HG03457 (cell line): Measurements from ENCODE around the gene A1CF.
"Not testable (repeated sequence)": the region's sequence is repeated elsewhere in the genome, so short reads cannot be mapped to it uniquely, and the experiment has no call there.

Source experiments
- ATAC-seq: cut with Tn5 transposase; IDR thresholded peaks from one replicate; pipeline ENCODE4 v1.9.1; 2021; ENCODE audit warnings: moderate number of reproducible peaks; ENCODE audit not compliant: unreplicated experiment

A1CF gene, protein sequence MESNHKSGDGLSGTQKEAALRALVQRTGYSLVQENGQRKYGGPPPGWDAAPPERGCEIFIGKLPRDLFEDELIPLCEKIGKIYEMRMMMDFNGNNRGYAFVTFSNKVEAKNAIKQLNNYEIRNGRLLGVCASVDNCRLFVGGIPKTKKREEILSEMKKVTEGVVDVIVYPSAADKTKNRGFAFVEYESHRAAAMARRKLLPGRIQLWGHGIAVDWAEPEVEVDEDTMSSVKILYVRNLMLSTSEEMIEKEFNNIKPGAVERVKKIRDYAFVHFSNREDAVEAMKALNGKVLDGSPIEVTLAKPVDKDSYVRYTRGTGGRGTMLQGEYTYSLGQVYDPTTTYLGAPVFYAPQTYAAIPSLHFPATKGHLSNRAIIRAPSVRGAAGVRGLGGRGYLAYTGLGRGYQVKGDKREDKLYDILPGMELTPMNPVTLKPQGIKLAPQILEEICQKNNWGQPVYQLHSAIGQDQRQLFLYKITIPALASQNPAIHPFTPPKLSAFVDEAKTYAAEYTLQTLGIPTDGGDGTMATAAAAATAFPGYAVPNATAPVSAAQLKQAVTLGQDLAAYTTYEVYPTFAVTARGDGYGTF

DNA sequence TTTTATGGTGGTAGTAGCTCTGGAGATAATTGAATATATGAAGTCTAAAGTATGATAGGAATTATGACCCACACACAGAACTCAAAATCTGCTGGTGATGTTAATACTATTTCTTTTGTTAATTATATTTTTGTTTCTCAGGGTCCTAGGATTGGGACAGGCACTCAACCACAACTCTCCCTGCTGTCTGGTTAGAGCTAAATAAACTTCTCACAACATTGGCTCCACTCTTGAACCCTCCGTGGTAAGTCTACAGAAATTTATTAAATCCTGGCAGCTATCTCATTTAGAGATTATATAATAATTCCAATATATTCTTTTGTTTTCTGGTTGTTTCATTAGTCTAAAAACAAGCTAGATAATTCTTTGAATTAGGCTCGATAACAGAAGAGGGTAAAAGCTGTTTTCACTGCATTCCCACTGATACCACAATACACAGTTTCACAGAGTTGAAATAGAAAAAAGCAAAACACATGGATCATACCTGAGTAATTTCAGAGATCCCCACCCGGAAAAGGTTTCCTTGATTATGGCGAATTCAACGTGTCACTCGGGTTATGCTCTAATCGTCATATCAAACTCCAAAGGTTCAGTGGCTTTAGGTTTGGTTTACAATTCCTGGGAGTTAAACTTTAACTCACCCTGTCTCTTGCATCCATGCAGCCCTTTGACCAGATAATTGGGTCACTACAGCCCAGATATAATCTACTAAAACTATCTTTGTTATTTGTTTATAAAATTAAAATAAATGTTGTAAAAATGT, at the start of gene A1CF:
Gene A1CF, minus strand, starts transcription at position 531 of the 763 bp plus-strand sequence. CDS start 25,687 bp downstream, outside the sequence.
- ATAC-seq: no peak

DNA sequence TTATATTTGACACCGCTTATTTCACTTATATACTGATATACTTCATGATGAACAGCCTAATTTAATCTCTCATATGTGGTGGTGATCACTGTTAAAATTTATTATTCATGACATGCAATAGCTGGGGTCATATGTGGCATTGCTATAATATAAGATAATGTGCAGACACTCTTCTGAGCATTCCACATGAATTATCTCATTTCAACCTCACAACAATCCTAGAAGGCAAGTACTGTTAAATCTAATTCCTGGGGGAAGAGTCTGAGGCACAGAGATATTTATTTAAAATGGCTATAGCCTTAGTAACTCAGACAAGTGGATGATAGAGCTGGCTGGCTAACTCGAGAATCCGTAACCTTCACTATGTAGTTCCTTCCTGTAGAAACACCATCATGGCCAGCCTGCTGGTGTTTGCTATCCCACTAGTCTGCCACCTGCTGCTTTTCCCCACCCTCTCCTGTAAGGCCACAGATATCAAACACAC, 46.6 kb upstream of the A1CF start:
- ATAC-seq: no peak

DNA sequence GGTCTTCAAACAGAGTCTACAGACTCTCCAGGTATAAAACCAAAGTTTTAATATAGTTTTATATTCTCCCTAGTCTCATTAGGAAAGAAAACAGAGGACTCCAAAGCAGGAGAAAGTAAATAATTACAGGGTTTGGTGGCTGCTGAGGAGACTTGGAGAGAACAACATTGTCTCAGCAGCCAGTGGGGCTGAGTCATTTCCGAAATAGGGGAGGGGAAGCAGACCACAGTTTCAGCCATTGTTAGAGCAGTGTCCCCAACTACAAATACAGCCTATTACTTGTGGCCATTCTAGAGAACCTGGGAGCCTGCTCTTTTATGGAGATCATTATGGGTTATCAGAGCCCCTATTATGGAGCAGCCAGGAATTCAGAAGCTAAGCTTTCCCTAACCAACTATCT, 44.2 kb upstream of the A1CF start:
- no peak for ATAC-seq

DNA sequence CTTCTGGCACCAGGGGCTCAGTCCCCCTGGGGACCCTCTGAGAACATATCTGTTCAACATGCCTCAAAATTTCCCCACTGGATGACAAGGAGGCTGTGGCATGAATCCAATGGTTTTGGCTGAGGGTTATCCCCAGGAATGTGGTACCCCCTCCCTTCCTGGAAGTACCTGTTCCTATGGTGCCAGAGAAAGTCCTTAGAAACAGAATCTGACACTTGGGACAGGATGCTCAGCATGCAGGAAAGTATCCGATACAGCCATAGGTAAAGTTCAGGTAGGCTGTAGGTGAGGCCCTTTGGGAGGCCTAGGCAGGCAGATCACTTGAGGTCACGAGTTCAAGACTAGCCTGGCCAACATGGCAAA, 42.7 kb upstream of the A1CF start:
- no peak for ATAC-seq

DNA sequence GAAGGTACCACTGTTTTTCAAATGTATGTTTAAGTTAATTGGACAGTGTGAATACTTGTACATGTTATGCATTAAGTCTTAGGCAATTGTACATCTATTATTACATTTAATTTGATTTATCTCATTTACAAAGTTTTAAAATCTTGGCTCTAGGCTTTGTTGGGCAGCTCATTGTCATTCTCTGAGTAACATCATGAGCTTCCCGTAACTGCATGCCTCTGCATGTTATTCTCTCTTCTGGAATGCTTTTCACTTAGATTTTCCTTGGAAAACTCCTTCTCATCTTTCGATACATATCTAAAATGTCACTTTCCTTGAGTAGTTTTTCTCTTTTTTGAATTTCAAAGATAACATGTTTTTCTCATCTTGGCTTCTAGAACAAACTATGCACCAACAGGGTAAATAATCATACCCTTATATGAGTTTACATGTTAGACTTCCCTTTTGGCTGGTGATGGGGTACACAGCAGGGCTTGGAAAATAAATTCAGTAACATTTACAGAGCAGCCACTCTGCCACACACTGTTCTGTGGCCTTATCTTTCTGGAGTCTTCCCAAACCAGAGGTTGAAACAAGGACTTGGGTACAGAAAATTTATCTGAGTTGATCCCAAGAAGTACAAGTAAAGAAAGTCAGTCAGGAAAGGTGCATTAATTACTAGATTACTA, 42.2 kb upstream of the A1CF start:
- ATAC-seq: no peak

DNA sequence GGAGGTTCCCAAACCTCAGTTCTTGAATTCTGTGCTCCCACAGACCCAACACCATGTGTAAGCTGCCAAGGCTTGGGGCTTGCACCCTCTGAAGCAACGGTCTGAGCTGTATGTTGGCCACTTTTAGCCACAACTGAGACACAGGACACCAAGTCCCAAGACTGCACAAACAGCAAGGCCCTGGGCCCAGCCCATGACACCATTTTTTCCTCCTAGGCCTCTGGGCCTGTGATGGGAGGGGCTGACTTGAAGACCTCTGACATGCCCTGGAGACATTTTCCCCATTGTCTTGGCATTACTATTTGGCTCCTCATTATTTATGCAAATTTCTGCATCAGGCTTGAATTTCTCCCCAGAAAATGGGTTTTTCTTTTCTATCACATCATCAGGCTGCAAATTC, 38.0 kb upstream of the A1CF start:
- not testable (repeated sequence) for ATAC-seq

DNA sequence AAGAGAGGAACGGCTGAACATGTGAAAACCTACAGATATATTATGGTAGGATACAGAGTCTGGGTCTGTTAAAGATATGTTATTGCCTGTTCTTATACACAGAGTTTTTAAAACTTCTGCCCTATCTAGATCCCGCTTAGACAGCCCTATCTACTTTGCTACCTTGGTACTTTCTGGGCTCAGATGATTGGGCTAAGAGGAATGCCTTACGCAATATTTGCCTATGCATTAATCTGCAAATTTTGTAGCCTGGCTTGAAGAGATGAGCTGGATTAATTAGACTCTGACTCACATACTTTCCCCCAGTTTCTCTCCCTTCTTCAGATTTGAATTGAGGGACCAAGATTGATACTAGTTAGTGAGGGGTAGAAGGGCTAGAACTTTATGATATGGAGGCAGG, 33.6 kb upstream of the A1CF start:
- ATAC-seq: no peak

DNA sequence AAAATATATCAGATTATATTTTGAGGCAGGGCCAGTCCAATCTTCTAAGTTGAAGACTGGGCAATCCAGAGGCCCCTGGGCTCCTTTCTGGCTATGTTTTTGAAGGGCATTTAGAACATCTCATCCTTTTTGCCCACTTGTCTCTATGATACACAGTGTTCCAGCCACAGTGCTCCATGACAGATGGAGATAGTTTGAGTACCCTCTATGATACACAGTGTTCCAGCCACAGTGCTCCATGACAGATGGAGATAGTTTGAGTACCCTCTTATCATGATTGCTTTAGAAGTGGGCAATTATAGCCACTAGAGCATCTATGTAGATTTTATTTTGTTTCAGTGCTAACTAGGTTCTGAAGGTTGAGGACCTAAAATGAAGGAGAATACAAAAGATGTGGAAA, 33.1 kb upstream of the A1CF start:
- no peak for ATAC-seq

DNA sequence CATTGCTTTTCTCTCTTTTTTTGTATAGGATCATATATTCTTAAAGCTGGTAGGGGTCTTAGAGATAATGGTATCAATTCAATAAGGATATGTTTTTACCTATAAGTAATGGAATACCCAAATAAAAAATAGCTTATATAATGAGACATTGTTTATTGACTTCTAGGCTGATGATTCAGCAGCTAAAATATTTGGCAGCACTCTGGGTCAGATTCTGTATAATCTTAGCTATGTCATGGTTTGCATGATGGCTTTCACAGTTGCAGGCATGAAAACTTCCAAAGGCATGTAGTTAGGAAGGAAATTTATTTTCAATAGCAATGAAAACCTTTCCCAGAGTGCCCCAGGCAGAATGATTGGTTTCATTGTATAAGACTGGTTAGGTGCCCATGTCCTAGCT, 32.1 kb upstream of the A1CF start:
- no peak for ATAC-seq

DNA sequence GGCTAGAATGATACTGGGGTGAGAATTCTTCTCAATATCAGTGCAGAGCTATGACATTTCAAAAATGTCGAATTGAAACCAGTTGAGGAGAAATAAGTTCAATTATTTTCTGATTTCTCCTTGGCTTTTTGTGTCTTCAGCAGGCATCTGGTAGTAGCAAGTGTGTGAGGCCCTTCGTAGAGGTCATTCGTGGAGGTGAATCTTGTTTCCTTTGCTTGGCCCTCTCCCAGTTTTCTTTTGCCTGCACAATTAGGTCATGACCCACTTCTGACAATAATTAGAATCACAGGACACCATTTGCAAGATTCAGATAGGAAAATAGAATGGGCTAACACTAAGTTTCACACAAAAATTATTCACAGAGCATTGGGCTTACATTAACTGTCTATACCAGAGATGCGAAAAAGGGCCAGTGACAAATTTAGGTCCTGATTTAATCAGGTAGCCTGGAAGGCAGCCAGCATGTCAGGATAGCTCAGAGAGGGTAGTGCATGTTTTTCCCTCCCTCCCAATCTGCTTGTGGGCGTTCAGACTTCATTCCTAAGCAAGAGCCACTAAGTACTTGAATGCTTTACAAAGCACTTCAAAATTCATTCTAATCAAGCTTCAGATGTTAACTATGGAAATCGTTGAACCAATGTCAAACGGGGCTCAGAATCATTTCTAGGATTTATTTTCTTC, 24.0 kb upstream of the A1CF start:
- no peak for ATAC-seq

DNA sequence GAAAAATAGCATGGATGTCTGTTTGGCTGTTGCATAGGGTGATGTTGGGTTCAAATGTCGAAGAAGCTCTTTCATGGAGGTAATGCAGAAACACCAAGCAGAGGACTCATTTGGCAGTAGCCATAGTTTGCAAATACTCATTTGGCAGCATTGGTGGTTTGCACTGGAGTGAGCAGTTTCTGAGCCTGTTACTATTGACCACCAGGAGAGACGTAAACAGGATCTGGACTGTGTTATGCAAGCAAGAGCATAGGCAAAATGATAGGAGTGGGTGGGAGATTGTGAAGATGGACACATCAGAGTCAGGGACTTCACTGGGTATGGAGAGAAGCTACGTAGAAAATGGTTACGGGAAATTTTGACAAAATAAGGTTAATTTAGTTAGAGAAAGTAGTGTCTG, 22.9 kb upstream of the A1CF start:
- ATAC-seq: no peak

DNA sequence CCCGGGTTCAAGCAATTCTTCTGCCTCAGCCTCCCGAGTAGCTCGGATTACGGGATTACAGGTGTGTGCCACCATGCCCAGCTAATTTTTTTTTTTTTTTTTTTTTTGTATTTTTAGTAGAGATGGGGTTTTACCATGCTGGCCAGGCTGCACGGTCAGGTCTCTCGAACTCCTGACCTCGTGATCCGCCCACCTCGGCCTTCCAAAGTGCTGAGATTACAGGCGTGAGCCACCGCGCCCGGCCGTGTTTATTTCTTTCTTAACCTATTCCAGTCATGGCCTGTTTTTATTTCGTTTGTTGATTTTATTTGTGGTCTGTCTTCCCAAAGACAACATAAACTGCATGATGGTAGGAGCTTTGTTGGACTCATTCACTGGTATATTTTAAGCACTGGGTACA, 20.4 kb upstream of the A1CF start:
- ATAC-seq: not testable (repeated sequence)

DNA sequence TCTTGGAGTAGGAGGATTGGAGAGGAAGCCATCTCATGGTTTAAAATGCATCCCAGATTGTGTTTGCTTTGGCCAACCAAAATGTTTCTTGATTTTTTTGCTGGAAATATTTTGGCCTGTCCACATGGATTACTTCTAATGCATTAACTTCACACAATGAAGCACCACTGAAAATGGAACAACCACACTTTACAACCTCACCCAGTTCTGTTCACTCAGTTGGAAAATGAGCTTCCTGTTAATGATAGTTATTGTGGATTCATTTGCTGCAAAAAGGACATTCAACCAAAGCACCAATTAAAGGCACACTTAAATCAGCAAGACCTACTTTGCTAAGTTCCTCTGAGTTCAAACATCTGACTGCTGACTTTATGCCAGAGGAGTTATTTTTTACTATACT, 11.3 kb upstream of the A1CF start:
- no peak for ATAC-seq

DNA sequence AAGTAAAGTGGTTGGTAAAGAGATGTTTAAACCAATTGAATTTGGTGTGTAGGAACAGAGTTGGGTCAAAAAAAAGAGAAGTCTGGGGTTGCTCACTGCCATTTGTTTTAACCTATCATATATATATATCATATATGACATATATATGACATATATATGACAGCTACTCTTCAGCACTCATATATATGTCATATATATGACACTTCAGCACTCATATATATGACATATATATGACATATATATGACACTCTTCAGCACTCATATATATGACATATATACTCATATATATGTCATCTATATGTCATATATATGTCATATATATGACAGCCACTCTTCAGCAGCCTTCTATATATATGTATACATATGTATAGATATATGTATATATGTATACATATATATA, 8.9 kb upstream of the A1CF start:
- no peak for ATAC-seq

DNA sequence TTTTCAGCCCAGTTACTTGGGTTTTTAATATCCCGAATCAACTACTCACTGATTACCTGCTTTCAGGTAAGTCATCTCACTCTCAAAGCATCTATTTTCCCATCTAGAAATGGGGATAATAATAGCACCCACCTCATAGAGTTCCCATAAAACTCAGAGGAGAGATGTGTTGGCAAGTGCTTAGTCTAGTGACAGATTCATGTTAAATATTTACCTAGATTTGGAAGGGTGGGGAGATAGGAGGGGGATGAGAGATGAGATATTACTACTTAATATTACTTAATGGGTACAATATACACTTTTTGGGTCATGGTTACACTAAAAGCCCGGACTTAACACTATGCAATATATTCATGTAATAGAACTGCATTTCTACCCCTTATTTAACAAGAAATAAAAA, 7.0 kb upstream of the A1CF start:
- ATAC-seq: no peak

DNA sequence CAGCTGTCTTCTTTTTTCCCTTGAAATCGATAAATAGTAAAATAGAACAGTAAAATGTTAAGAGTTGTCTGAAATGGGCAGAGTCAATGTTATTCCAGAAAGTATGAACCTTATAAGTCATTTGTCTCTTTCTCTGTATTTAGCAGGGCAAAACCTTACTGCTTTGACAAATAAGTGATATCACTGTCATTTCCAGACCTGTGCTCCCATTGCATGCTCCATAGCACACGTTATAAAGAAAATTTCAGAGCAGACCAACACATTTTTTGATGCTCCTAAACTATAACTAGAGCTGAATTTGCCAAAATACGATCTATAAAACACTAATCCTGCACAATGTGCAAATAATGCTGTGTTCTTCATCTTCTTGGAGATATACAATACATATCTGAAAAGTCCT, 1.1 kb downstream of the A1CF start:
- ATAC-seq: no peak

DNA sequence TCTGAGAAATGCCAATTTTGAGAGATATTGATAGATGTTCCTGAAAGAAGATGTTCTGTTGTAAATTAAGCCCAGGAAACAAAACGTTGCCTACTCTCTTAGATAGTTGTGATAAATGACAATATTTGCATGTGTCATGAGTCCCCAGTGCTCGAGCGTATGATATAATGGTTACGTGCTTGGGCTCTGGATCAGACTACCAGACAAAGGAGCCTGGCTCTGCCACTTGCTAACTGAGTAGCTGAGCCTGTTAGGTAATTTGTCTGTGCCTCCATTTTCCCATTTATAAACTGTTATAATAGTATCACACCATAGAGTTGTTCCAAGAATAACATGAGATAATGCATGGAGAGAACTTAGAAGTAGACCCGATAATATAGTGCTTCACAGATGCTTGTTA, 1.8 kb downstream of the A1CF start:
- no peak for ATAC-seq

DNA sequence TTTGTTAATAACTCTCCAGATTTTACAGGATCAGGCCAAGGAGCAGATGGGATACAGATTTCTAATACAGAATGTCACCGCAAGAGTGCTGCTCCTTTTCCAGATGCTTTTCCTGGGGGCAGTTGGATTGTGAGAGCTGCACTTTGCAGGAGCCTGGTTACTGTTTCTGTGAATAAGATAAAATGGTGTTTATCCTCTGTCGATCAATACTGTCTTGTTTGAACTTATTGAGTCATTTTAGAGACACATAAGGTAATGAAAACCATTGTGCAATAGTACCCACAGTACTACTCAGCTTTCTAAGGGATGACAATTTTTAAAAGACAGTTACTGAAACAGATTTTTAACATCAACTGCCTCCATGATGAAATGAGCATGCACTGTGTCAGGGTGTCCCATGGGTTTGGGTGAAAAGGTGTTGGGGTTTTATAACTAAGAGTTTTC, 2.9 kb downstream of the A1CF start:
- ATAC-seq: no peak

DNA sequence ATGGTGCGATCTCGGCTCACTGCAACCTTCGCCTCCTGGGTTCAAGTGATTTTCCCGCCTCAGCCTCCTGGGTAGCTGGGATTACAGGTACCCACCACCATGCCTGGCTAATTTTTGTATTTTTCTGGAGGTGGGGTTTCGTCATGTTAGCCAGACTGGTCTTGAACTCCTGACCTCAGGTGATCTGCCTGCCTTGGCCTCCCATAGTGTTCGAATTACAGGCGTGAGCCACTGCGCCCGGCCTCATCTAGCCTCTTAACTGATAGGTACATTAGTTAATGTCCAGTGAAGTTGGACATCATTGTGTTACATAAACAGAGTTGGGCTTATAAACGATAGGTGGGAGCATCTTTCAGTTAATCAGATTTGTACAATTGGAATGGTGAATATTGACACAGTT, 4.4 kb downstream of the A1CF start:
- not testable (repeated sequence) for ATAC-seq

DNA sequence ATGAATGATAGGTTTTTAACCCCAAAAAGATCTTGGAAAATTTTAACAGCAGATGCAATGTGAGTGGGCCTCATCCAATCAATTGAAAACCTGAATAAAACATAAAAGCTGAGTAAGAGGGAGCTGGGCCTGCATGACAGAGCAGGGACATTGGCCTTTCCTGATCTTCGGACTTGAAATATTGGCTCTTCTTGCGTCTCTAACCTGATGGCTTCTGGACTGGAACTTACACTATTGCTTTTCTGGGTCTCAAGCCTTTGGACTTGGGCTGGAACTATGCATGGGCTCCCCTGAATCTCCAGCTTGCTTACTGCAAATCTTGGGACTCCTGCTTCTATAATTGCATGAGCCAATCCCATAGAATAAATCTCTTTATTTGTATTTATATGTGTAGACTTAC, 9.0 kb downstream of the A1CF start:
- no peak for ATAC-seq

DNA sequence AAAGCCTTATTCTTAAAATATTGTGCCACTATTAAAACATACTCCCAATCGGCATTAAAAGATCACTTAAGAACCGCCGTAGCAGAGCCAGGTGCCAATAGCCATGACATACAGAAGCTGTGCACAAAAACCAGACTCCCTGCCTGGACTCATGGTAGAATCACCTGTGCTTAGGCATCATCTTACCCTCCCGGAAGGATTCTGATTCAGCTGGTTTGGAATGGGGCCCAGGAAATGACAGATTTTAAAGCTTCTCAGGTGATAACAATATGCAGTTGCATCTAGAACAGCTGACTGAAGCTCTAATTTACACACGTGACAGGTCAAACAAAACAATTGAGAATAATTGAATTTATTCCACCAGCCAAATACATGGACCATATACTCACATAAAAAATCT, 10.7 kb downstream of the A1CF start:
- ATAC-seq: no peak
